Anterior cingulate cortex (tissue), 58 donors: ENCODE measurements around the gene HDAC4.

Source experiments
- DNase-seq, 58 donors: peaks; one replicate each; lab custom pipeline; 2025; lab: John Stamatoyannopoulos, UW

HDAC4 gene

GRCh38 chr2:239187464-239188253 is 213.2 kb downstream of the HDAC4 start:
- no peak for DNase-seq

- no peak for DNase-seq
Observed at GRCh38 chr2:239186516-239187357, 214.1 kb downstream of the HDAC4 start.

- no peak for DNase-seq
Observed at GRCh38 chr2:239184968-239185903, 215.6 kb downstream of the HDAC4 start.

- no peak for DNase-seq
Observed at GRCh38 chr2:239184179-239184578, 216.6 kb downstream of the HDAC4 start.

GRCh38 chr2:239182981-239183791 is 217.6 kb downstream of the HDAC4 start:
- DNase-seq: no peak

GRCh38 chr2:239181903-239182581 is 218.8 kb downstream of the HDAC4 start:
- DNase-seq: no peak

- no peak for DNase-seq
Observed at GRCh38 chr2:239181074-239181902, 219.5 kb downstream of the HDAC4 start.

- DNase-seq: no peak
Observed at GRCh38 chr2:239180526-239181073, 220.2 kb downstream of the HDAC4 start.

GRCh38 chr2:239179851-239180371 is 220.9 kb downstream of the HDAC4 start:
- no peak for DNase-seq

GRCh38 chr2:239178954-239179353 is 221.9 kb downstream of the HDAC4 start:
- no peak for DNase-seq

- DNase-seq: no peak
Observed at GRCh38 chr2:239178484-239178883, 222.3 kb downstream of the HDAC4 start.

GRCh38 chr2:239177908-239178307 is 222.9 kb downstream of the HDAC4 start:
- DNase-seq: no peak

- DNase-seq: no peak
Observed at GRCh38 chr2:239177325-239177724, 223.5 kb downstream of the HDAC4 start.

- peak in 20 of 58 donors; percentile 29 to 80 (median 56) for DNase-seq
Observed at GRCh38 chr2:239176138-239176803, 224.5 kb downstream of the HDAC4 start.

GRCh38 chr2:239175181-239175580 is 225.6 kb downstream of the HDAC4 start:
- DNase-seq: no peak

GRCh38 chr2:239173301-239173700 is 227.5 kb downstream of the HDAC4 start:
- no peak for DNase-seq

GRCh38 chr2:239171643-239172042 is 229.2 kb downstream of the HDAC4 start:
- no peak for DNase-seq
